ENCODE measurements around the gene MIS18BP1.

The MIS18BP1 gene

DNA sequence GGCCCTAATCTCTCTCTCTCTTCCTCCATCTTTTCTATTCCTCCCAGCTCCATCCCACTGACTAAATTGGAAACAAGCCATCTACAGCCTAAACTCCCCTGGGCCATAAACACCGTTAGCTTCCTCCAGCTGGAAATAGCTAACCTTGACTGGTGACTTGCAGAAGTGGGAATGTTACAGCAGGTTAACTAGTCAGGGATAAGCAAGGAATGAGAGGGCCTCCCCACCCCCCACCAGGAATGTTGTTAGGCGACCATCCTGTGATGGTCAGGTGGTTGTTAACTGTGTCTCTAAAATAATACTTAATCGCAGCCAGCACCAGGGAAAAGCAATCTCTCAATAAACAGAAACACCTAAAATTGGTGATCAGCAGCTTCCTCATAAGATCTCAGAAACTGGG lies 40.8 kb downstream of the MIS18BP1 start:
- Mint-ChIP-seq H3K27ac (no peak overlapping the region), H3K27me3 (no peaks in the 10 kb centered on the region), H3K36me3 (peaks cover 30% of the 10 kb centered on the region), H3K4me1 (no peaks in the 10 kb centered on the region), H3K4me3 (no peak overlapping the region), H3K9me3 (no peaks in the 10 kb centered on the region)
- no peak for ATAC-seq (ENCODE audit: low read depth)
- DNase-seq (ENCODE audit: low spot score in 2 of 2): no peak

DNA sequence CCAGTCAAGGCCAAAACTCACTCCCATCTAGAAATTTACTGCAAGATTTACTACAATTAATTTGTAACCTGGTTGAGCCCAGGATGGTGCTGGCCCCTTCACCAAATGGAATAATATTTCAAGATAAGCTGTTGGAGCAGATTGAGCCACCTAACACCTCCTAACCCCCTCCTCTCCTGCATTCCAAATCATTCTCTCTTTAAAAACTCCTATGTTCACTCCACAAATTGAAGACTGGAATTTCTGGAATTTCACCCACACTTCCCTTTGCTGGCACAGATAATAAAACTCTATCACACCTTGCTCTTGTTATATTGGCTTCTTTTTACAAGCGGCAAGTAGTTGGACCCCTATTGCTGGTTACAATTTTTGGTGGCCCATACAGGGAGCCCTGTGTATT lies 41.7 kb downstream of the MIS18BP1 start:
- no peak for ATAC-seq (ENCODE audit: low read depth)
- Mint-ChIP-seq H3K4me1 (no peaks in the 10 kb centered on the region), H3K9me3 (no peaks in the 10 kb centered on the region), H3K36me3 (peaks cover 33% of the 10 kb centered on the region), H3K27ac (no peak overlapping the region), H3K27me3 (no peaks in the 10 kb centered on the region), H3K4me3 (no peak overlapping the region)
- DNase-seq (ENCODE audit: low spot score in 2 of 2): no peak

DNA sequence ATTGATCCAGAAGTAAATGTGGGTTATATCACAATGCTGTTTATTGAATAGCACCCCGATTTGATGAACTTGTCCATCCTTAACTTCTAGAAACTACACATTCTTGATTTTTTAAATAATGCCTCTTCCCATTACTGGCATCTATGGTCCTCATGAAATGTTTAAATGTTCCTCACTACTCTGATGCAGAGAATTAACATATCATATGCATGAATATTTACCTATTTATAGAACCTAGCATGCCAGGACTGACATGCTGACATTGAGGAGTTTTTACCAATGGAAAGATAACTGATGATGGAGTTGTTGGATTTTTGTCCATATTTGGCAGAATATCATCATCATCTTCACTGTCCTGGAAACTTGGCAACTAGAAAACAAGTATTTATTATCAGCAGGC lies 42.8 kb downstream of the MIS18BP1 start:
- no peak for DNase-seq (ENCODE audit: low spot score in 2 of 2)
- no peaks in the 10 kb centered on the region for H3K4me1 Mint-ChIP-seq
- no peaks in the 10 kb centered on the region for H3K9me3 Mint-ChIP-seq
- no peak for ATAC-seq (ENCODE audit: low read depth)
- H3K27me3 Mint-ChIP-seq: no peaks in the 10 kb centered on the region
- peak overlapping the region; percentile 25 for H3K27ac Mint-ChIP-seq
- H3K4me3 Mint-ChIP-seq: no peak overlapping the region
- peaks cover 35% of the 10 kb centered on the region for H3K36me3 Mint-ChIP-seq

DNA sequence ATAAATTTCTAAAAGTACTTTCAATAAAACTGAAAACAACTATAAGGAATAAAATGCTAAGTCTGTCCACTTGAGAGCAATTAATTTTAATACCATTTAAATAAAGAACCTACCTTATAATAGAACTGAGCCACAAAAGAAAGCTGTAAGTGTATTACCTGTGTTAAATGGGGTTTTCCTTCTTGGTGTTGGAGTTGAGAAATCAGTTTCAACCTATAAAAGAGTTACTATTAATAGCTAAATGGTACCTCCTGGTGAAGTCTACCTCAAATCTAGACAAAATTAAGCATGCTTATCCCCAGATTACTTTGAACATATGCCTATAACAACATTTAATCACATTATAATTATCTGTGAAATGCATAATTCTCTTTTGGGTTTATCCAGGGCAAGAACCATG lies 48.8 kb downstream of the MIS18BP1 start:
- H3K4me3 Mint-ChIP-seq: no peak overlapping the region
- DNase-seq (ENCODE audit: low spot score in 2 of 2) (no peak), ATAC-seq (ENCODE audit: low read depth) (no peak)
- no peaks in the 10 kb centered on the region for H3K27me3 Mint-ChIP-seq
- H3K4me1 Mint-ChIP-seq: no peaks in the 10 kb centered on the region
- no peaks in the 10 kb centered on the region for H3K9me3 Mint-ChIP-seq
- H3K36me3 Mint-ChIP-seq: peaks cover 18% of the 10 kb centered on the region
- no peak overlapping the region for H3K27ac Mint-ChIP-seq

DNA sequence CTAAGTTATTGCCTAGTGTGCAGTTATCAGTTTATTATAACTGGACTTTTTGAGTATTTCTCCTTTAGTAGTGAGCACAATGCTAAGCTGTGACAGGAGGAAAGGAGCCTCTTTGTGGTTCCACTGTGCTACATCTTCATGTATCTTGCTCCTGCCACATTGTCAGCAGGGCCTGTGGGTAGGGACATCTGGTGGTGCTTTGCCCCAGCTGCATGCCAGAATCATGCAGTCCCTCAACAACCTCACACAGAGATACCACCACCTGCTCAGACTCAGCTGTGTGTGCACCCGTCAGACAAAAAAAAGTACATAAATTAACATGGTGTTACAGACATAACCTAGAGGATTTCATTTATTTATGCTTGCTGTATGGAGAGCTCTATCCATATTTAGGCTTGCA lies 51.1 kb downstream of the MIS18BP1 start:
- DNase-seq (ENCODE audit: low spot score in 2 of 2) (no peak), ATAC-seq (ENCODE audit: low read depth) (peak; percentile 45)
- Mint-ChIP-seq H3K4me3 (no peak overlapping the region), H3K27ac (no peak overlapping the region), H3K36me3 (peaks cover 13% of the 10 kb centered on the region), H3K27me3 (no peaks in the 10 kb centered on the region), H3K9me3 (no peaks in the 10 kb centered on the region), H3K4me1 (no peaks in the 10 kb centered on the region)

DNA sequence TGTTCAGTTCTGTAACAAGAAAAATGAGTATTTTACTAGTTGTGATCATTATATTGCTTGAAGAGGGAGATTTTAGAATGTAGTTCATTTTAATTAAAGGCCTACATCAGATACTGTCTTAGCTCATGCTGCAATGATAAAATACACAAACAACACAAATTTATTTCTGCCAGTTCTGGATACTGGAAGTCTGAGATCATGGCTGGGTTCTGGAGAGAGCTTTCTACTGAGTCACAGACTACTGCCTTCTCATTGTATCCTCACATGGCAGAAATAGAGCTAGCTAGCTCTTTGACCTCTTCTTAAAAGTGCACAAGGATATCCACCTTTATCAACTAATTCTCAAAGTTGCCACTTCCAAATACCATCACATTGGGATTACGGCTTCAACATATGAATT lies 53.8 kb downstream of the MIS18BP1 start:
- DNase-seq (ENCODE audit: low spot score in 2 of 2): no peak
- no peaks in the 10 kb centered on the region for H3K4me1 Mint-ChIP-seq
- H3K27ac Mint-ChIP-seq: peak overlapping the region; percentile 22
- no peaks in the 10 kb centered on the region for H3K9me3 Mint-ChIP-seq
- no peak overlapping the region for H3K4me3 Mint-ChIP-seq
- no peaks in the 10 kb centered on the region for H3K27me3 Mint-ChIP-seq
- peaks cover 16% of the 10 kb centered on the region for H3K36me3 Mint-ChIP-seq
- no peak for ATAC-seq (ENCODE audit: low read depth)

DNA sequence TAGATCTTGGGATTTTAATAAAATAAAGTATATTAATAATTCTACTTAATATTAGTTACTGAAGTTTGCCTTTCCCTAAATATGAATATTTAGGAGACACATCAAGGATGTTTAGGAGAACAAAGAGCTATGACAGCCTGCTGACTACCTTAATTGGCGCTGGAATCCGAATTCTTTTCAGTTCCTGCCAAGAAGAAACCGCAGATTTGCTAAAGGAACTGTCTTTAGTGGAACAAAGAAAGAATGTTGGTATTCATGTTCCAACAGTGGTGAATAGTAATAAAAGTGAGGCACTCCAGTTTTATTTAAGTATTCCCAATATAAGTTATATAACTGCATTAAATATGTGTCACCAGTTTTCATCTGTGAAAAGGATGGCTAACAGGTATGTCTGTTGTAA lies 54.5 kb downstream of the MIS18BP1 start:
- peaks cover 16% of the 10 kb centered on the region for H3K36me3 Mint-ChIP-seq
- no peaks in the 10 kb centered on the region for H3K9me3 Mint-ChIP-seq
- H3K27ac Mint-ChIP-seq: no peak overlapping the region
- ATAC-seq (ENCODE audit: low read depth): no peak
- no peak for DNase-seq (ENCODE audit: low spot score in 2 of 2)
- H3K4me1 Mint-ChIP-seq: no peaks in the 10 kb centered on the region
- H3K4me3 Mint-ChIP-seq: no peak overlapping the region
- no peaks in the 10 kb centered on the region for H3K27me3 Mint-ChIP-seq

DNA sequence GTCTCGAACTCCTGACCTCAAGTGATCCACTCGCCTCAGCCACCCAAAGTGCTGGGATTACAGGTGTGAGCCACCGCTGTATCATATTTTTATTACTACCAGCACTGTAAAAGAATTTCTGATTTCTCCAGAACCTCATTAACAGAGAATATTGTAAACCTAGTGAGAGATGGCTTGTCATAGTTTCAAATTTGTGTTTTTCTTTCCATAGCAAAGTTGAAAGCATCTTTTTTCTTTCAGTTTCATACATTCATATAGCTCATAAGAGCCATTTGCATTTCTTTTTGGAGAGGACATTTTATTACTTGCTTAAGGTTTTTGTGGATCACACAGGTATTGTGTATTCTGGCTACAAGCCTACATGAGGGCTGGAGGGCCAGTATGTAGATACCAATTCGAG lies 58.0 kb downstream of the MIS18BP1 start:
- Mint-ChIP-seq H3K27ac (no peak overlapping the region), H3K9me3 (no peaks in the 10 kb centered on the region), H3K36me3 (peaks cover 13% of the 10 kb centered on the region), H3K27me3 (no peaks in the 10 kb centered on the region), H3K4me3 (no peak overlapping the region), H3K4me1 (no peaks in the 10 kb centered on the region)
- DNase-seq (ENCODE audit: low spot score in 2 of 2) (no peak), ATAC-seq (ENCODE audit: low read depth) (no peak)

DNA sequence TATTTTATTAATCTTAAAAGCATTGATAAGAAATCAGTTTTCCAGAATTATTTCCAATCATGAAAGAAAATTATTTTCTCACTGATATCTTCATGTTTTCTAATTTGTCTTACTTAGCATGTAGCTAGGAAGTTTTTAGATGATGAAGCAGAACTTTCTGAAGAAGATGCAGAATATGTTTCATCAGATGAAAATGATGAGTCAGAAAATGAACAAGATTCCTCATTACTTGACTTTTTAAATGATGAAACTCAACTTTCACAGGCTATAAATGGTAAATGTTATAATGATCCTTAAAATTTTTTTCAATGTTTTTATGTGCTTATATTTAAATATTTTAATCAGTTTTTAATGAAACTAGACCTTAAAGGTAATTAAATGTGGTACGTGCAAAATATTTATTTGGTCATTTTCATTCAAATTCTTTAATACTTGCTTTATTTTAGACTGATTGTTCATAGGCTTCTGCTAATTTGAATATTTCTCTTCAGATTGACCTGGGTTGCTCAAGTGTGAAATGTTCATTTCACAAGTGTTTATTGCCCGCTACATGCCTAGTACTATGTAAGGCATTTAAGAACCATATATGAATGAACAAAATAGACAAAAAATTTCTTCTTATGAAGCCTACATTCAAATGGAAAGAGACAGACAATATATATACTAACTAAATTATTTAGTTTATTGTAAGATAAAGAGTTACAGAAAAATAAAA lies 67.7 kb downstream of the MIS18BP1 start:
- H3K4me1 Mint-ChIP-seq: no peaks in the 10 kb centered on the region
- no peak overlapping the region for H3K4me3 Mint-ChIP-seq
- H3K9me3 Mint-ChIP-seq: no peaks in the 10 kb centered on the region
- H3K27me3 Mint-ChIP-seq: no peaks in the 10 kb centered on the region
- peaks cover 15% of the 10 kb centered on the region for H3K36me3 Mint-ChIP-seq
- no peak for ATAC-seq (ENCODE audit: low read depth)
- no peak overlapping the region for H3K27ac Mint-ChIP-seq
- DNase-seq (ENCODE audit: low spot score in 2 of 2): no peak

DNA sequence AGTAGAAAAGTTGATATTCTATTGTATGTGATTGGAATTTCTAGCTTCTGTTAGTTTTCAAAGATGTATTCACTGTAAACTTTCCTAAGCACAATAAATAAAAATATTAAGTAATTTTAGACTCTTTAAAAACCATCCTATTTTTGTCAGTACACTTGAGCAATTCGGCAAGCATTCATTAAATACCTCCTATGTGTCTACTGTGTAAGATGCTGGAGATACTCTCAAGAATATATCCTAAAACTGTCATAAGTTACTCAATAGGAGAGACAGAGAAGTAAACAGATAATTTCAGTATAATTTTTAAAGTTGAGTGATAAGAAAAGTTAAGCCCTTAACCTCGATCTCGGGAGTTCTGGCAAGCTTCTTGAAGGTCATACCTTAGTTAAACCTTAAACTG lies 71.2 kb downstream of the MIS18BP1 start:
- no peaks in the 10 kb centered on the region for H3K9me3 Mint-ChIP-seq
- H3K4me3 Mint-ChIP-seq: no peak overlapping the region
- DNase-seq (ENCODE audit: low spot score in 2 of 2): no peak
- no peaks in the 10 kb centered on the region for H3K4me1 Mint-ChIP-seq
- H3K27me3 Mint-ChIP-seq: no peaks in the 10 kb centered on the region
- ATAC-seq (ENCODE audit: low read depth): no peak
- H3K27ac Mint-ChIP-seq: no peak overlapping the region
- H3K36me3 Mint-ChIP-seq: peaks cover 11% of the 10 kb centered on the region

DNA sequence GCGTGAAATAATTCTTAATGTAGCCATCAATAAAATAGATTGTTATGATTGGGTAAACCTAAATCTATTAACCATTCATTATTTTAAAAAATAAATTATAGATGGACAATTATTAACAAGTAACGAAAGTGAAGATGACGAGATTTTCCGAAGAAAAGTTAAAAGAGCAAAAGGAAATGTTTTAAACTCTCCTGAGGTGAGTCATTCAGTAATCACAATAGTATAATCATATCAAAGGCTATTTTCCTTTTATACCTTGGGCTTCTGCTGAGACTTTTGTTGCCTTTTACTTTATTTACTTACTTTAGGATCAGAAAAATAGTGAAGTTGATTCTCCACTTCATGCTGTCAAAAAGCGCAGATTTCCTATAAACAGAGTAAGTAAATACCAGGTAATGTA lies 71.7 kb downstream of the MIS18BP1 start:
- Mint-ChIP-seq H3K4me3 (no peak overlapping the region), H3K9me3 (no peaks in the 10 kb centered on the region), H3K36me3 (peaks cover 8% of the 10 kb centered on the region), H3K27me3 (no peaks in the 10 kb centered on the region), H3K4me1 (no peaks in the 10 kb centered on the region), H3K27ac (no peak overlapping the region)
- ATAC-seq (ENCODE audit: low read depth): no peak
- DNase-seq (ENCODE audit: low spot score in 2 of 2): no peak

DNA sequence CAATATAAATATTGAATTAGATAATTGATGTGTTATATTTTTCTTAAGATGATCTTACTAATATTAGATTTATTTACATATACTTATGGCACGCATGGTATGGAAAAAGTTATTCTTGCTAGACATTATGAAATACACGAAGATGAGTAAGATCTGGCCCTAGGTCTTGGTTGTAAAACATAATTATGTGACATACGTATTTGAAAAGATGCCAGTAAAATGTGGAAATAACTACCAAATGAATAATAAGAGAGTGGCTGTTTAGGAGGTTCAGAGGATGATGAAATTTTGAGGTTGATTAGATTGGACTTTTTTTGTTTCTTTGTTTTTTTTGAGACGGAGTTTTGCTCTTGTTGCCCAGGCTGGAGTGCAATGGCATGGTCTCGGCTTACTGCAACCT lies 75.9 kb downstream of the MIS18BP1 start:
- no peaks in the 10 kb centered on the region for H3K9me3 Mint-ChIP-seq
- no peaks in the 10 kb centered on the region for H3K4me1 Mint-ChIP-seq
- DNase-seq (ENCODE audit: low spot score in 2 of 2) (no peak), ATAC-seq (ENCODE audit: low read depth) (no peak)
- H3K27ac Mint-ChIP-seq: peak overlapping the region; percentile 7
- no peaks in the 10 kb centered on the region for H3K27me3 Mint-ChIP-seq
- H3K4me3 Mint-ChIP-seq: no peak overlapping the region
- peaks cover 5% of the 10 kb centered on the region for H3K36me3 Mint-ChIP-seq

DNA sequence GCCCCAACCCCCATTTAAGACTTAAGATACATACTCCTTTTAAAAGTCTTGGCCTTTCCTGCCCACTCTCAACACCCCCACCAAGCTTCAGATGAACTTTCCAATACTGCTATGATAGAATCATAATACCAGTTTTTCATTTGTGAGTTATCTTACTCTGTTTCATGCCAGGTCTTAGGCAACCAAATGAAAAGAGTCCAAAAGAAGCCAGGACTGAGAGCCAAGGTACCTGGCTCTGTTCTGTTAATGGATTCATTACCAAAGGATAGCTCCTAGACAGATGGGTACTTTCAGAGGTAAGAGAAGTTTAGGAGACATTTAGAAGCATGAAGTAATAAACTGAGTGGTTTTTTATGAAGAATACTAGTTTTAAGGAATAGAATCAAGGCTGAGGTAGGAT lies 83.1 kb downstream of the MIS18BP1 start:
- Mint-ChIP-seq H3K27ac (no peak overlapping the region), H3K4me3 (no peak overlapping the region), H3K9me3 (no peaks in the 10 kb centered on the region), H3K36me3 (peaks cover 4% of the 10 kb centered on the region), H3K27me3 (no peaks in the 10 kb centered on the region), H3K4me1 (no peaks in the 10 kb centered on the region)
- DNase-seq (ENCODE audit: low spot score in 2 of 2) (no peak), ATAC-seq (ENCODE audit: low read depth) (no peak)

DNA sequence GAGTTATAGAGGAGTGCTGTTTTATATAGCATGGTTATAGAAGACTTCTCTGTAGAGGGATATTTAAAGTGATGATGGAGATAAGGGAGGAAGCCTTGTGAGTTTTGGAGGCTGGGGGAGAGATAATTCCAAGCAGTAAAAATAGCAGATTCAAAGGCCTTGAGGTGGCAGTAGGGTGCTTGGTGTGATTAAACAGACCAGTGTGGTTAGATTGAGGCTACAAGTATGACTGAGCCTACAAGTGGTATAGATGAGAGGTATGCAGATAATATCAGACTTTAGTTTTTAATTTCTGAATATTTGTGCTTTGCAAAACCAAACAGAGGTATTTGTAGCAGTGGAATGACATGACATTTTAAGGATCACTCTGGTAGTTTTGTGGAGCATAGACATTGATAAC lies 96.9 kb downstream of the MIS18BP1 start:
- Mint-ChIP-seq H3K36me3 (peaks cover 10% of the 10 kb centered on the region), H3K4me1 (no peaks in the 10 kb centered on the region), H3K27me3 (no peaks in the 10 kb centered on the region), H3K4me3 (no peak overlapping the region), H3K27ac (no peak overlapping the region), H3K9me3 (no peaks in the 10 kb centered on the region)
- no peak for ATAC-seq (ENCODE audit: low read depth)
- DNase-seq (ENCODE audit: low spot score in 2 of 2): no peak
